Measurements from ENCODE around the gene EPAS1.

The EPAS1 gene

DNA sequence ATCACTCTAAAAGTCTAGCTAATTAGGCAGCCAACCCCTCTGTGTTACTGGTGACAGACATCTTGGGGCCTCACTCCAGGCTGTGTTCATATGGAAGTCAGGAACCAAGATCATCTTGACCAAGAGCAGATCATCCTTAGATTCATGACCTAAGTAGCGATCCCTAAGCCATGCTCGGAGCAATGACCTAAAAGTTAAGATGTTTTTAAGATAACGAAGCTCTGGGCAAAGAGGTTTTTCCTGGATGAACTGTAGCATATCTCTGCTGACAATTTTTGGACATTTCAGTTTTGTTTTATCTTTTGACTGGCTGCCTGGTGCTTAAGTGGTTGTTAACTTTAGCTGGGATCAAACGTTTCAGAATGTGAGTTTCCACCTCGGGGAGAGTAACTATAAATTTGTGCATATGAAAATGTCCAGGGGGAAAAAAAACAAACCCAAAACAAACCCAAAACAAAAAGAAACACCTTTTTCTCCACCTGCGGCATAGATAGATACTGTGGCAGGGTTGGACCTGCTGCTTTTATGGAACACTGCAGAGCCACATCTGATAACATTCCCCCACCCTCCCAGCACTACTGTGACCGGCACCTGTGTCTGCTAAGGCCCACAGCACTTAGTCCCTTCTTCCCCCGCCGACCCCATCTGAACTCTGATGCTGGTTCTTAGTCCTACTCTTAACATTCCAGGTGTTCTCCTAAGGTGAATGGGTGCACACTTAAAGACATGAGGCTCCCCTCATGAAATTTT, 45.5 kb downstream of the EPAS1 start:
- no peak for DNase-seq

- no peak for DNase-seq
These were observed 47.5 kb downstream of the EPAS1 start for GRCh38 chr2:46344706-46345105.

- DNase-seq: no peak
These were observed 48.6 kb downstream of the EPAS1 start for GRCh38 chr2:46345775-46346174.

DNA sequence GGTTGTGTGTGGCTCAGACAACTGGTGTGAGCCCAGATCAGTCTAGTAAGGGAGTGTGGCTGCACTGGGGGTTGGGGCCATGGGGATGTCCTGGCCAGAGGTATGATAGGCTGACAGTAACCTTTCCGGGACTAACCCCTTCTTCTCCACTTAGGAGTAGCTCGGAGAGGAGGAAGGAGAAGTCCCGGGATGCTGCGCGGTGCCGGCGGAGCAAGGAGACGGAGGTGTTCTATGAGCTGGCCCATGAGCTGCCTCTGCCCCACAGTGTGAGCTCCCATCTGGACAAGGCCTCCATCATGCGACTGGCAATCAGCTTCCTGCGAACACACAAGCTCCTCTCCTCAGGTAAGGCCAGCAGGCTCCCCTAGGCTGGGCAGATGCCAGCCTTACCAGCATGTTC, 49.5 kb downstream of the EPAS1 start:
- no peak for DNase-seq

DNA sequence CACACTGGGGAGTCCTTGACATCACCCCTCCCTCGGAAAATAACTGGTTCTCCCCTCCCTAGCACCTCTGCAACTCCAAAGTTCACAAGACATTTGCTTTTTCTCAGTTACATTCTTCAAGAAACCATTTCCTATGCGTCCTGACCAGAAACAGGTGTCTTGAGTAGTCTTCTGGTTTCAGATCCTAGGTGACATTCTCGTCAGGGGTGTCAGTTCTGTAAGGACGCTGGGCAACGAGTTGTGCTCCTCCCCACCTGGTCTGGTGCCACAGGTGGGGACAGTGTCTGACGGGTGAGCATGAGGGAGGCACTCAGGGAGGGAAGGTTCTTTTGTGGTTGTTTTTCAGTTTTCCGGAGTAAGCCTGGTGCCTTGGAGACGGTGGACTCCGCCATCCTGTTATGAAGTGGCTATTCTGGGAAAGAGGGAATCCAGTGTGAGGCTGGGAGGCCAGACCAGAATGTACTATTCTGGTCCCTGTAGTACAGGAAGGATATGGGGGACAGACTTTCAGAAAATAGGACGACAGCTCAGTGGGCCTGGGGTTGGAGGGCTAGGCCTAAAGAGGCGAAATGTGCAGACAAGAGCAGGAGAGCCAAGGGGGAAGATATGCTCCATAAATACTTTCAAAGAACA, 50.6 kb downstream of the EPAS1 start:
- DNase-seq: no peak

DNA sequence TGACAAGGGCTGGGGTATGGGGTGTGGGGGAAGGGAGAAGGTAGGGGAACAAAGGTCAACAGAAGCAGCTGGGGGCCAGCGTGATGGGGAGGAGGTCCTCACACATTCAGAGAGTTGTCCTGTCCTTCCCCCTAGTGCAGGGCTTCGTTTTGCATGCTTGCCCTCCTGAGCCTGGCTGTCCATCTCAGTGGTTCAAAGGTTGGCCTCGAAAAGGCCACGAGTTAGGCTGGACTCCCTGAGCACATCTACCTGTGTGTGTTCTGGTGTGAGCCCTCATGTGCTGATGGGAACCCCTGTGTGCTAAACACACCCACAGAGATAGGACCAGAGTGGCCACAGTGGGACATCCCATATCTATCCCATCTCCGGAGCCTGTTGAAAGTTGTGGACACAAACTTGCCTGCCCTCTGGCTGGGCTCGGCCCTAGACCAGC, 51.9 kb downstream of the EPAS1 start:
- DNase-seq: no peak

DNA sequence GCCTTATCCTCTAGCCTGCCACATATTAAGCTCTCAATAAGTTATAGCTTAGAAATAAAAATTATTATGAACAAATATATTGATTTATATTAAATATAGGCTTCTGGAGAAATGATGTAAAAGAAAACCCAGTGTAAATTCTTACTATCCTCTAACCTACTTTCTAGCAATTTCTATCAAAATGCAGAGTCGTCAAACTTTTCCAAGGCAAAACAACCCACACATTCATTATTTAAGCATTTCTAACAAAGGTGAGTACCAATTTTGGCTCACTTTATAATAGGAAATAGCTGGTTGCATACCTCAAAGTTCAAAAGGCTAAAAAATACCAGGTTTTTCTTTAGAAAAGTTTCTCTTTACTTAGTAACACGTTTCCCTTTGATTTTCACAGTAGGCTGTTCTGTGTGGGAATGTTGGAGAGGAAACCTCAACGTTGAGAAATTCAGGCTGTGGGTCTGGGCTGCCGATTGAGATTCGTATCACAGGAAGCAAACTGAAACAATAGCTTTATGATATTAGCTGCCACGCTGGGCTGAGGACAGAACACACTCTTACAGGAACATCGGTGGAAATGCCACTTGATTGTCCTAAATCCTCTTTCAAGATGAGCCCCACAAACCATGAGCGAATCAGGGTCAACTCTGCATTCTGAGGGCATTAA, 53.0 kb downstream of the EPAS1 start:
- peak in 1 of 2 donors; percentile 59 for DNase-seq

GRCh38 chr2:46351098-46351749, 54.0 kb downstream of the EPAS1 start:
- DNase-seq: no peak

GRCh38 chr2:46351750-46352138, 54.5 kb downstream of the EPAS1 start:
- peak; percentile 64 to 79 for DNase-seq

GRCh38 chr2:46352621-46353020, 55.4 kb downstream of the EPAS1 start:
- DNase-seq: no peak

GRCh38 chr2:46353509-46353908, 56.3 kb downstream of the EPAS1 start:
- DNase-seq: no peak

- no peak for DNase-seq
These were observed 58.5 kb downstream of the EPAS1 start for GRCh38 chr2:46355756-46356155.

DNA sequence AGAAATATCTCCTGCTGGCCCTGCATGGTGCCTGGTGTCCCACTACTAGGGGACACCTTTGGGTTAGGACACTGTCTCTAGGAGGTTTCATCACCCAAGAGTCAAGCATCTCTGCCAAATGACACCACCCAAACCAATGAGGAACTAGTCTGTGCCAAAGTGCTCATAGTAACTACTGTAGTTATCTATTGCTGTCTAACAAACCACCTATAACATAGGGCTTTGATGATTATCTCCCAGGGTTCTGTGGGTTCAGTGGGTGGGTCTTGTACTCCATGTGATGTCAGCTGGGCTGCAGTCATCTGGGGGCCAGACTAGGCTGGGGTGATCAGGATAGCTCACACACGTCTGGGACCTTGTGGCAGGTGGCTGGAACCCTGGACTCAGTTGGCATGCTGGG, 59.8 kb downstream of the EPAS1 start:
- no peak for DNase-seq

DNA sequence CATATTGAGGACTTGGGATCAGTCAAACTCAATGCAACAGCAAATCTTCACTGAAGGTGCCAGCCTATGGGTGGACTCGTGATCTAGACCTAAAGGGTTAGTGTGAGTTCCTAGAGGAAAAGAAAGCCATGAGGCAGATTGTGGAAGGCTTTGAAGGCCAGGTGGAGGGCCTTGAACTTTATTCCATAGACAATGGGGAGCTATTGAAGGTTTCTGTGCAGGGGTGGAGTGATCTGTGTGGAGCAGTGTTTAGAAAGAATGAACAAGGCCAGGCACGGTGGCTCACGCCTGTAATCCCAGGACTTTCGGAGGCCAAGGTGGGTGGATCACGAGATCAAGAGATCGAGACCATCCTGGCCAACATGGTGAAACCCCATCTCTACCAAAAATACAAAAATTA, 61.5 kb downstream of the EPAS1 start:
- no peak for DNase-seq

DNA sequence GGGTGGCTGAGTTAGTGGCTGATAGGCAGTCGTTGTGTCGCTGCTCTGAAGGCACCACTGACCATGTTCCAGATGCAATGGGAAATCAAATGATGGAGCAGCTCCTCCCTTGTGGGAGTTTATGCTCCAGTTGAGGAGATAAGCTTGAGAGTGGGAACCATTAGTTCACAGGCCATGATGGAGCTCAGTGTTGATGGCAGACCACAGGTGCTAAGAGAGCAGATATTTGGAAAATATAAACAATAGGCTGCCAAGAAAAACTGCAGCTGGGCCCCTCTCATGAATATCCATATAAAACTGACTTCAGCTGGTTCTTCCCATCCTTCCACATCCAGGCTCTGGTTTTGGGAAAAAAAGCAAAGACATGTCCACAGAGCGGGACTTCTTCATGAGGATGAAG, 63.1 kb downstream of the EPAS1 start:
- no peak for DNase-seq

DNA sequence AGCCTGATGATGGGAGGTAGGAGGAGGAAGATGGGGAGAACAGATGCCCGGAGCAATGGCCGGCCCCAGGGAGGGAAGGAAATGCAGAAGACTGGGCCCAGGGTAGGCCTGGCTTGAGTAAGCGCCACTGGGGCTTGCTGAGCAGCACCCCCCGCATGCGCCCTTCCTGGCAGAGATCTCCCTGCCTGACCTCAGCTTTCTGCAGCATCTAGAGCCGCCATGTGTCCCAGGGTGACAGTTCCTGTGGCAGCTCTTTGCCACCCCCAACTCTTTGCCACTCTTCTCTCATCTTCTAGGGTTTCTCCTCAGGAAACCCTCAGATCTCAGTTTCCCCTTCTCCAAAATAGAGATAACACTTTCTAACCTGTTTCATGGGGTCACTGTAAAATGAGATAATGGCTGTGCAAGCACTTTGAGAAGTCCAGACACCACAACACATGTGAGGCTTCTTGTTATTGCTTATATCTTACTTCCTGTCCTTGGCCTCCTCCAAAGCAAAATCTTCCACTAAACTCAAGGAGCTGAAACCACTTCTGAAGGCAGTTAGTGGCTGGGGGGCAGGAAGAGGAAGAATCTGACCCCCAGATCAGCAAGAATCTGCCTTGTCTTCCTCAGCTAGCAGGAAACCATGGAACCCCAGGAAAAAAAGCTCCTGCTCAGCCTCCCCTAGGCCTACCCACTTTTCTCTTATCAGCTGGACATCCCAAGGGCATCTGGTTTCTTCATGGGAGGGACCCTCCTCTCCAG, 64.9 kb downstream of the EPAS1 start:
- DNase-seq: no peak

DNA sequence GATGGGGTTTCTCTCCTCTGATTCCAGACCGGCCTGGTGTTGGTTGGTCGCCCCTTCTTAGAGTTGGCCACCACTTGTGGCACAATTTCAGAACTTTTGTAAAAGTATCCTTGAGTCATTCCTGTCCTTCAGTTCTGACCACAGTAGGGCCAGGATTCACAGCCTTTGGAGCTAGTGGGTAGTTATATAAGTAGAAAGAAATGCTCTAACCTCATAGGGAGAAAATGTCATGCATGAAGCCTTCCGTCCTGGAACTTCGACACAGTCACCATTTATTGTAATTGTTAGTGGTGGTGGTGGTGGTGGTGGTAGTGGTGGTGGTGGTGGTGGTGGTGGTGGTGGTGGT, 65.4 kb downstream of the EPAS1 start:
- DNase-seq: no peak

DNA sequence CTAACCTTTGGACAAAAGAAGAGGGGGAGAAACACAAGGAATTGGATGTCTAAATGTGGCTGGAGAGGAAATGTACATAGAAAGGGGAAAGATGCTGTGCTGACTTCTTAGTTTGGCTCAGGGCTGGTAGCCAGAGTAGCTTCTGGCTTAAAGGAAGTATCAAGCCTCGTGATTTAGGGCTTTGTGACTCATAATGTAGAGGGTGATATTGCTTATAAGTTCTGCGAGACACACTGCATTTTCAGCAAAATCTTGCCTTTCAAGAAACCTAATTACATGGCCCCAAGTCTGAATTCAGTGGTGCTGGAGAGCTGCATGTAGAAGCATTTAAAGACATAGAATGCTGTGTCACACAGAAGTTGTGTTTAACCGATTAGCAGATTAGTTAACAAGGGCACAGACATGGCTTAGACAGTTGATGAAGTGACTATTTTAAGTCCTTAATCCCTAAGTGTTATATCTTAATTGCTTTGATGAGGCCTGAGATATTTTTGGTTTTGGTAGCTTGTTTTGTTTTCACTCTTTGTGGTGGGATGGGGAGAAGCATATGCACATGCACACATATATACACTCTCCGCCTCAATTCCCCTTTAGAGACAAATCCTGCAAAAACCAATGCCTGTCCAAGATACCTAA, 66.4 kb downstream of the EPAS1 start:
- DNase-seq: no peak

DNA sequence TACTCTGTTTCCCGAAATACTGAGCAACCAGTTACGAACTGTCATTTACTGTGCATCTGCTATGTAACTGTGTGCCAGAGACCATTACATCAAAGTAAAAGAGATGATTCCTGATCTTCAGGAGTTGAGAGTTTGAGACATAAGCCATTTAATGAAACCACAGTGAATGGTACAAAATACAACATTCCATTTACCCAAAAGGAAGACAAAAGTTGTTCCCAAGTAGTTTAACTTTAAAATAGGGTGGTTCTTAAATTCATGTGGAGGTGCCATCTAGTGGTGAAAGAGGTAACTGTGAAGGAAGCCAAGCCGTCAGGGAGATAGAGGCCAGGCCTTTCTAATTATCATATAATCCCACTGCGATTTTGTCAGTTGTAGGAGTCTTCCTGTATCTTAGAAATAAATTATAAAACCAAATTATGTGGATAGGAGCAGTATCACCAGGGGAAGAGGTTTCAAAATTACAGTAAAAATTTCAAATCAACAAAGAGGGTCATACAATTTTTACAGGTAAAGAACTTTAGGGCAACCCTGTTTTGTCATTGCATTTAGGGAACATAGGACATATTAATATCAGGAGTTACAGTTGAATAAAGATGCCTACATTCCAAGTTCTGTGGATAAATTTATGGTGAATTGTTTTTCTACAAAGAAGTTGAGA, 67.7 kb downstream of the EPAS1 start:
- DNase-seq: peak in 1 of 2 donors; percentile 69

- no peak for DNase-seq
These were observed 68.9 kb downstream of the EPAS1 start for GRCh38 chr2:46365913-46366667.

- DNase-seq: no peak
These were observed 69.5 kb downstream of the EPAS1 start for GRCh38 chr2:46366668-46367052.

Data from CD4-positive, alpha-beta T cell treated with Interleukin-4 for 1 hour (primary cell).